B cell (primary cell): ENCODE measurements around the gene PLCL1.

Experiments used
- EZH2 ChIP-seq: IDR thresholded peaks from 2 replicates; pipeline ENCODE4 v1.6.1; 2012; ENCODE audit warnings: borderline replicate concordance, low read depth, mild to moderate bottlenecking, moderate library complexity, low read length; ENCODE audit not compliant: insufficient read depth, poor library complexity, severe bottlenecking
- TF ChIP-seq, protein P1 (sequence below): fragments of 200-600 bp; IDR thresholded peaks from one replicate; pipeline ENCODE4 v1.8.0; 2022; ENCODE audit warnings: antibody characterized with exemption, mild to moderate bottlenecking

DNA sequence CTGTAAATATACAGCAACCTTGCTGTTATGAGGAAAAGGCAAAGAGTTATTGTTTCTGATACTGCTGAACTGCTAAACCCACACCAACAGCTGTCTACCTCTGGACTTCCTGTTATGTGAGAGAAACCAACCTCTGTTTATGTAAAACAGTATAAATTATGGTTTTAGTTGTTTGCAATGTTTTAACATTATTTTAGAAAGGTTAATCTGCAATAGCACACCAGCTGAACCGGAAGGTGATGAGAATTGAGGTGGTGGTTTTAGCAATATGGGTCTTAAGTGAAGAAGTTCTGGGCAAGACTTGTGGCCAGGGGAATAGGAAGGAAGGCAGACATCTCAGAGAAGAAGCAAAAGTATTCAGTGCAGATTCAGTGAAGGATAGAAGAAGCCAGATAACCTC lies 237.8 kb downstream of the PLCL1 start:
- TF ChIP-seq, protein P1, sequence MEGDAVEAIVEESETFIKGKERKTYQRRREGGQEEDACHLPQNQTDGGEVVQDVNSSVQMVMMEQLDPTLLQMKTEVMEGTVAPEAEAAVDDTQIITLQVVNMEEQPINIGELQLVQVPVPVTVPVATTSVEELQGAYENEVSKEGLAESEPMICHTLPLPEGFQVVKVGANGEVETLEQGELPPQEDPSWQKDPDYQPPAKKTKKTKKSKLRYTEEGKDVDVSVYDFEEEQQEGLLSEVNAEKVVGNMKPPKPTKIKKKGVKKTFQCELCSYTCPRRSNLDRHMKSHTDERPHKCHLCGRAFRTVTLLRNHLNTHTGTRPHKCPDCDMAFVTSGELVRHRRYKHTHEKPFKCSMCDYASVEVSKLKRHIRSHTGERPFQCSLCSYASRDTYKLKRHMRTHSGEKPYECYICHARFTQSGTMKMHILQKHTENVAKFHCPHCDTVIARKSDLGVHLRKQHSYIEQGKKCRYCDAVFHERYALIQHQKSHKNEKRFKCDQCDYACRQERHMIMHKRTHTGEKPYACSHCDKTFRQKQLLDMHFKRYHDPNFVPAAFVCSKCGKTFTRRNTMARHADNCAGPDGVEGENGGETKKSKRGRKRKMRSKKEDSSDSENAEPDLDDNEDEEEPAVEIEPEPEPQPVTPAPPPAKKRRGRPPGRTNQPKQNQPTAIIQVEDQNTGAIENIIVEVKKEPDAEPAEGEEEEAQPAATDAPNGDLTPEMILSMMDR = no peak
- no peak for TF ChIP-seq EZH2
